Natural killer cell (primary cell): ENCODE results near the gene DEXI. TPM values are rescaled to one million over a fixed set of nuclear protein-coding genes. Genes with fewer than 3 reads are reported as not detected.

Experiments used
- ATAC-seq, 3 donors: fragments of 150-1000 bp in 2 of 3; fragments of 200-7000 bp in 1 of 3; cut with Tn5 transposase; 1 replicate in 1 of 3; 2 replicates in 2 of 3; pipeline ENCODE4 v1.10.0; 2021; ENCODE audit warnings: mild to moderate bottlenecking in 2 of 3, moderate library complexity in 2 of 3
- DNase-seq, 2 donors: peaks; one replicate each; pipeline versions ENCODE4 v3.0.0 to v3.0.0-alpha.2; 2013 to 2021; ENCODE audit warnings: mixed read lengths in 1 of 2
- H3K27ac ChIP-seq: one replicate; pipeline ENCODE4 v1.5.1; 2013; ENCODE audit warnings: mild to moderate bottlenecking, low read length
- H3K27me3 ChIP-seq: one replicate; pipeline ENCODE4 v1.6.1; 2013; ENCODE audit warnings: low read length; ENCODE audit not compliant: control insufficient read depth, insufficient read depth
- H3K36me3 ChIP-seq: one replicate; pipeline ENCODE4 v1.6.1; 2013; ENCODE audit warnings: low read length; ENCODE audit not compliant: control insufficient read depth, insufficient read depth
- H3K4me1 ChIP-seq: one replicate; pipeline ENCODE4 v1.6.1; 2013; ENCODE audit warnings: low read length; ENCODE audit not compliant: control insufficient read depth, insufficient read depth
- H3K4me3 ChIP-seq: one replicate; pipeline ENCODE4 v1.5.1; 2013; ENCODE audit warnings: low read length
- H3K9me3 ChIP-seq: one replicate; pipeline ENCODE4 v1.6.1; 2013; ENCODE audit warnings: low read length; ENCODE audit not compliant: control insufficient read depth, insufficient read depth
- H3K27ac Mint-ChIP-seq, 2 donors: one replicate each; pipeline ENCODE4 v1.8.0; 2022; ENCODE audit warnings: mild to moderate bottlenecking in 2 of 2, mixed read lengths in 2 of 2, moderate library complexity in 1 of 2
- H3K27me3 Mint-ChIP-seq, 2 donors: one replicate each; pipeline ENCODE4 v1.8.0; 2022; ENCODE audit warnings: low read depth in 2 of 2, mixed read lengths in 2 of 2
- H3K36me3 Mint-ChIP-seq: one replicate; pipeline ENCODE4 v1.8.0; 2022; ENCODE audit warnings: mixed read lengths
- H3K4me1 Mint-ChIP-seq, 2 donors: one replicate each; pipeline ENCODE4 v1.8.0; 2022; ENCODE audit warnings: mixed read lengths in 2 of 2
- H3K4me3 Mint-ChIP-seq: one replicate; pipeline ENCODE4 v1.8.0; 2022; ENCODE audit warnings: mild to moderate bottlenecking, moderate library complexity, mixed read lengths
- H3K9me3 Mint-ChIP-seq, 2 donors: one replicate each; pipeline ENCODE4 v1.8.0; 2022; ENCODE audit warnings: mixed read lengths in 2 of 2
- CTCF ChIP-seq: fragments of 200-600 bp; IDR thresholded peaks from one replicate; pipeline ENCODE4 v1.8.0; 2022; ENCODE audit warnings: antibody characterized with exemption
- WGBS: methylation state at CpG from one replicate; pipeline ENCODE4 v1.1.7; 2013; ENCODE audit warnings: missing lambda C conversion rate; ENCODE audit not compliant: insufficient coverage; 5-methylcytosine and 5-hydroxymethylcytosine counted together
- intact Hi-C: fragments of 100-400 bp; cut with micrococcal nuclease; formaldehyde crosslinking; loops from one replicate; pipeline ENCODE4 v1.14.2; 2022
- total RNA-seq, 4 donors: library from RNA; stranded (reverse); fragments of 120-200 nt in 1 of 4; gene quantifications; one replicate each; pipeline versions ENCODE4 v1.2.3 to v1.2.4, GENCODE V29; 2013 to 2022

DEXI gene
- 10 to 100 TPM in 2 of 3 donors, 1 to 10 TPM in 1; 8.7 to 15.2 (median 14.4) TPM for total RNA-seq
- total RNA-seq (2013), result 22.4 TPM

GRCh38 chr16:10942352-10943063, at the start of gene DEXI:
DEXI (minus strand) TSS chr16:10942468; CDS start chr16:10942005, 463 bp downstream.
- no peaks in the 10 kb centered on the region for H3K27me3 Mint-ChIP-seq
- H3K4me1 ChIP-seq, result peaks cover 67% of the 10 kb centered on the region
- H3K27ac Mint-ChIP-seq, result peak within 1 kb of the TSS in 1 of 2 donors; percentile 77

GRCh38 chr16:10990378-10990777, 48.1 kb upstream of the DEXI start:
- no peak for DNase-seq
- ATAC-seq, result no peak
- H3K9me3 ChIP-seq, result no peaks in the 10 kb centered on the region
- H3K4me1 Mint-ChIP-seq, result peaks cover 16 to 27% of the 10 kb centered on the region in 2 donors
- WGBS, result 97% methylated on average over 5 of the region's 5 CpGs
- H3K27me3 ChIP-seq, result no peaks in the 10 kb centered on the region
- no peak overlapping the region for H3K4me3 Mint-ChIP-seq
- no peaks in the 10 kb centered on the region for H3K36me3 Mint-ChIP-seq
- H3K4me1 ChIP-seq, result peaks cover 10% of the 10 kb centered on the region
- H3K4me3 ChIP-seq, result no peak overlapping the region
- TF ChIP-seq CTCF, result no peak
- intact Hi-C loops, result no loop called here
- no peak overlapping the region for H3K27ac ChIP-seq
- H3K9me3 Mint-ChIP-seq, result no peaks in the 10 kb centered on the region
- peaks cover 18% of the 10 kb centered on the region for H3K36me3 ChIP-seq
- no peaks in the 10 kb centered on the region for H3K27me3 Mint-ChIP-seq
- no peak overlapping the region for H3K27ac Mint-ChIP-seq

More at GRCh38 chr16:10942352-10943063, at the start of gene DEXI:
- TF ChIP-seq CTCF, result no peak
- H3K4me1 Mint-ChIP-seq, result peaks cover 66 to 79% of the 10 kb centered on the region in 2 donors
- DNase-seq (peak; percentile 96), ATAC-seq (peak; percentile 82 to 90 (median 83))
- Histone ChIP-seq H3K27me3 (no peaks in the 10 kb centered on the region), H3K36me3 (no peaks in the 10 kb centered on the region), H3K27ac (peak within 1 kb of the TSS; percentile 52), H3K9me3 (no peaks in the 10 kb centered on the region), H3K4me3 (peak within 1 kb of the TSS; percentile 40)
- 6% methylated on average over 55 of the region's 55 CpGs for WGBS
- peak within 1 kb of the TSS; percentile 86 for H3K4me3 Mint-ChIP-seq
- no peaks in the 10 kb centered on the region for H3K9me3 Mint-ChIP-seq
- H3K36me3 Mint-ChIP-seq, result no peaks in the 10 kb centered on the region
- intact Hi-C loops, result no loop called here

- Mint-ChIP-seq H3K9me3 (no peaks in the 10 kb centered on the region), H3K27me3 (no peaks in the 10 kb centered on the region), H3K4me1 (peaks cover 13 to 27% of the 10 kb centered on the region in 2 donors), H3K4me3 (no peak overlapping the region), H3K36me3 (no peaks in the 10 kb centered on the region), H3K27ac (no peak overlapping the region)
- no peaks in the 10 kb centered on the region for H3K9me3 ChIP-seq
- no peaks in the 10 kb centered on the region for H3K27me3 ChIP-seq
- no peak overlapping the region for H3K27ac ChIP-seq
- H3K4me3 ChIP-seq, result no peak overlapping the region
- no peak for TF ChIP-seq CTCF
- intact Hi-C loops, result no loop called here
- DNase-seq (no peak), ATAC-seq (no peak)
- WGBS, result 97% methylated on average over 6 of the region's 6 CpGs
- H3K36me3 ChIP-seq, result peaks cover 18% of the 10 kb centered on the region
- peaks cover 10% of the 10 kb centered on the region for H3K4me1 ChIP-seq
These were observed 47.3 kb upstream of the DEXI start for GRCh38 chr16:10989559-10989958.
